ENCODE data around the gene LTBP2. TPM values are rescaled to one million over a fixed set of nuclear protein-coding genes. Genes with fewer than 3 reads are reported as not detected.

The LTBP2 gene
- total RNA-seq, 1 experiment from 2014 or later, result 1.5 TPM

GRCh38 chr14:74501135-74501614, 110.9 kb downstream of the LTBP2 start:
- Histone ChIP-seq H3K9me2 (ENCODE audit: insufficient read depth) (no peaks in the 10 kb centered on the region), H3K27ac (ENCODE audit: low read depth, low read length) (no peak overlapping the region), H3K36me3 (ENCODE audit: control insufficient read depth in 1 of 2, insufficient read depth in 2 of 2, low read length in 2 of 2) (no peaks in the 10 kb centered on the region), H3K9me3 (ENCODE audit: control insufficient read depth in 1 of 2, insufficient read depth in 1 of 2, low read depth in 1 of 2, low read length in 2 of 2) (no peaks in the 10 kb centered on the region), H3K4me1 (ENCODE audit: control insufficient read depth in 1 of 2, insufficient read depth in 2 of 2, low read length in 2 of 2) (peaks cover 0 to 15% of the 10 kb centered on the region in 2 experiments; a peak in 2 of 4 replicates), H3K79me2 (ENCODE audit: insufficient read depth, low read length) (no peaks in the 10 kb centered on the region), H3K4me2 (ENCODE audit: low read length) (no peak overlapping the region), H3K4me3 (replicated peaks in 1 of 2; ENCODE audit: low read depth in 1 of 2, low read length in 2 of 2) (no peak overlapping the region), H4K20me1 (ENCODE audit: insufficient read depth) (no peaks in the 10 kb centered on the region), H3K27me3 (ENCODE audit: insufficient read depth, low read length) (no peaks in the 10 kb centered on the region), H3K9ac (ENCODE audit: low read length) (no peak overlapping the region), H2AFZ (ENCODE audit: low read depth, low read length, poor library complexity, severe bottlenecking) (no peak overlapping the region)
- no peak for TF ChIP-seq POLR2A (IDR thresholded peaks at IDR 0.05; ENCODE audit: borderline replicate concordance, extremely low read depth, insufficient read depth, insufficient read length)
- TF ChIP-seq ATF3 (IDR thresholded peaks at IDR 0.05), result no peak
- TF ChIP-seq CEBPB (IDR thresholded peaks at IDR 0.05; ENCODE audit: low read depth), result no peak
- TF ChIP-seq RAD21 (IDR thresholded peaks at IDR 0.05; ENCODE audit: low read depth), result peak; percentile 66
- no peak for TF ChIP-seq CBX3 (IDR thresholded peaks at IDR 0.05; ENCODE audit: low read depth)
- no peak for TF ChIP-seq ZNF274 (IDR thresholded peaks at IDR 0.05; ENCODE audit: low read depth, low read length)
- no peak for TF ChIP-seq YY1 (IDR thresholded peaks at IDR 0.05; ENCODE audit: extremely low read depth, insufficient replicate concordance, low read depth, low read length)
- TF ChIP-seq CTCF (IDR thresholded peaks at IDR 0.05 in 2 of 3, conservative IDR thresholded peaks at IDR 0.05 in 1 of 3; ENCODE audit: borderline replicate concordance in 1 of 3, insufficient read depth in 1 of 3, low read depth in 2 of 3, low read length in 2 of 3), result peak; percentile 57 to 74 (median 65); a peak in 5 of 6 replicates
- ATAC-seq (peak; percentile 79), DNase-seq (ENCODE audit: low read depth, low spot score) (no peak)
- ChIA-PET RAD21 (ENCODE audit: low non-redundant PET in 1 of 2, low total read pairs in 2 of 2, uncharacterized antibody in 2 of 2, unreplicated experiment in 2 of 2) (no interaction called here), CTCF (no interaction called here), POLR2A (no interaction called here)
- intact Hi-C loops (cut with micrococcal nuclease), result no loop called here
- no TSS peak for BruUV-seq (replicated peaks)
